CD14-positive monocyte (primary cell): Measurements from ENCODE around the gene ETS1. TPM values are rescaled to one million over a fixed set of nuclear protein-coding genes. Genes with fewer than 3 reads are reported as not detected.
A peak's percentile ranks its signal among the peaks of the same experiment; 100 is the strongest.

ENCODE experiments used
- DNase-seq, 3 donors: peaks; one replicate each; pipeline ENCODE4 v3.0.0-alpha.2; 2011 to 2022
- H2AFZ ChIP-seq: 2 replicates; pipeline ENCODE4 v1.6.0; 2012; ENCODE audit warnings: mild to moderate bottlenecking, low read depth, low read length, inconsistent platforms; ENCODE audit not compliant: insufficient read depth, poor library complexity, severe bottlenecking
- H3K27ac ChIP-seq, 2 donors: 1 replicate in 1 of 2; 2 replicates in 1 of 2; pipeline ENCODE4 v1.5.1; 2012 to 2013; ENCODE audit warnings: low read length in 2 of 2, control low read depth in 1 of 2, inconsistent platforms in 1 of 2, low read depth in 1 of 2, mild to moderate bottlenecking in 1 of 2
- H3K27me3 ChIP-seq, 2 donors: one replicate each; pipeline versions ENCODE4 v1.6.0 to v1.6.1; 2011 to 2013; ENCODE audit warnings: low read length in 2 of 2; ENCODE audit not compliant: control insufficient read depth in 2 of 2, insufficient read depth in 2 of 2
- H3K36me3 ChIP-seq, 2 donors: replicated peaks in 1 of 2; 1 replicate in 1 of 2; 2 replicates in 1 of 2; pipeline versions ENCODE4 v1.5.1 to v1.6.1; 2012 to 2013; ENCODE audit warnings: low read length in 2 of 2, control low read depth in 1 of 2, inconsistent platforms in 1 of 2, mild to moderate bottlenecking in 1 of 2; ENCODE audit not compliant: insufficient read depth in 2 of 2, control insufficient read depth in 1 of 2
- H3K4me1 ChIP-seq, 2 donors: 1 replicate in 1 of 2; 2 replicates in 1 of 2; pipeline versions ENCODE4 v1.5.1 to v1.6.1; 2012 to 2013; ENCODE audit warnings: low read length in 2 of 2, control low read depth in 1 of 2, inconsistent platforms in 1 of 2, mild to moderate bottlenecking in 1 of 2, moderate library complexity in 1 of 2; ENCODE audit not compliant: insufficient read depth in 2 of 2, control insufficient read depth in 1 of 2
- H3K4me2 ChIP-seq: replicated peaks from 2 replicates; pipeline ENCODE3; 2012; ENCODE audit warnings: low read length, moderate library complexity, mild to moderate bottlenecking; ENCODE audit not compliant: poor library complexity, severe bottlenecking; ENCODE audit errors: extremely low read depth
- H3K4me3 ChIP-seq, 3 experiments: fragments of 200-600 bp in 1 of 3; sonication (generic) in 1 of 3; replicated peaks in 1 of 3; 1 replicate in 2 of 3; 2 replicates in 1 of 3; pipeline ENCODE4 v1.5.1; 2011 to 2013; ENCODE audit warnings: low read length in 3 of 3, mild to moderate bottlenecking in 3 of 3, control low read depth in 2 of 3, low read depth in 2 of 3, inconsistent platforms in 1 of 3, moderate library complexity in 1 of 3
- H3K79me2 ChIP-seq: 2 replicates; pipeline ENCODE4 v1.6.0; 2012; ENCODE audit warnings: mild to moderate bottlenecking, control low read depth, inconsistent platforms, low read length, moderate library complexity; ENCODE audit not compliant: insufficient read depth
- H3K9ac ChIP-seq: 2 replicates; pipeline ENCODE4 v1.6.0; 2017; ENCODE audit warnings: low read length, mild to moderate bottlenecking; ENCODE audit not compliant: insufficient read depth, poor library complexity, severe bottlenecking
- H3K9me3 ChIP-seq, 2 donors: replicated peaks in 1 of 2; 1 replicate in 1 of 2; 2 replicates in 1 of 2; pipeline versions ENCODE4 v1.5.1 to v1.6.1; 2012 to 2013; ENCODE audit warnings: low read length in 2 of 2, control low read depth in 1 of 2; ENCODE audit not compliant: control insufficient read depth in 1 of 2, insufficient read depth in 1 of 2
- H4K20me1 ChIP-seq: 2 replicates; pipeline ENCODE4 v1.6.0; 2012; ENCODE audit warnings: mild to moderate bottlenecking, low read length, control low read depth, moderate library complexity; ENCODE audit not compliant: insufficient read depth
- H3K27ac Mint-ChIP-seq, 7 donors: one replicate each; pipeline ENCODE4 v1.8.0; 2020; ENCODE audit warnings: mild to moderate bottlenecking in 7 of 7, mixed read lengths in 7 of 7, moderate library complexity in 6 of 7, inconsistent platforms in 2 of 7
- H3K27me3 Mint-ChIP-seq, 3 donors: one replicate each; pipeline ENCODE4 v1.8.0; 2021 to 2022; ENCODE audit warnings: low read depth in 3 of 3, mild to moderate bottlenecking in 3 of 3, mixed read lengths in 3 of 3, moderate library complexity in 3 of 3, inconsistent platforms in 1 of 3
- H3K36me3 Mint-ChIP-seq, 2 donors: one replicate each; pipeline ENCODE4 v1.8.0; 2020; ENCODE audit warnings: mixed read lengths in 2 of 2, inconsistent platforms in 1 of 2, mild to moderate bottlenecking in 1 of 2
- H3K4me1 Mint-ChIP-seq: one replicate; pipeline ENCODE4 v1.8.0; 2020; ENCODE audit warnings: mild to moderate bottlenecking, mixed read lengths
- H3K4me3 Mint-ChIP-seq, 2 donors: one replicate each; pipeline ENCODE4 v1.8.0; 2020; ENCODE audit warnings: mild to moderate bottlenecking in 2 of 2, mixed read lengths in 2 of 2, moderate library complexity in 1 of 2
- H3K9me3 Mint-ChIP-seq, 7 donors: one replicate each; pipeline ENCODE4 v1.8.0; 2020 to 2022; ENCODE audit warnings: mixed read lengths in 7 of 7, mild to moderate bottlenecking in 6 of 7, moderate library complexity in 6 of 7, inconsistent platforms in 2 of 7
- WGBS: methylation state at CpG from one replicate; pipeline ENCODE4 v1.1.5; 2013; ENCODE audit warnings: missing lambda C conversion rate; ENCODE audit not compliant: insufficient coverage; 5-methylcytosine and 5-hydroxymethylcytosine counted together
- intact Hi-C, 2 donors: fragments of 100-400 bp; cut with micrococcal nuclease; formaldehyde crosslinking; loops; one replicate each; pipeline versions ENCODE4 v1.15.0 to v1.15.1; 2023
- polyA plus RNA-seq, 3 donors: library from polyadenylated mRNA; depleted of rRNA in 1 of 3; unstranded in 2 of 3; stranded (reverse) in 1 of 3; fragments of 300-500 nt in 2 of 3; fragments of >200 nt in 1 of 3; fragmentation: Illumina TruSeq in 2 of 3; gene quantifications; 1 replicate in 2 of 3; 2 replicates in 1 of 3; pipeline ENCODE4 v1.2.3, GENCODE V29; 2012 to 2021
- TF ChIP-seq, protein P1 (sequence below): fragments of 200-600 bp; IDR thresholded peaks from one replicate; pipeline ENCODE4 v1.8.0; 2022; ENCODE audit warnings: antibody characterized with exemption, mild to moderate bottlenecking

ETS1 gene
- polyA plus RNA-seq, 3 donors, result 0.67 to 1.6 (median 1.6) TPM

DNA sequence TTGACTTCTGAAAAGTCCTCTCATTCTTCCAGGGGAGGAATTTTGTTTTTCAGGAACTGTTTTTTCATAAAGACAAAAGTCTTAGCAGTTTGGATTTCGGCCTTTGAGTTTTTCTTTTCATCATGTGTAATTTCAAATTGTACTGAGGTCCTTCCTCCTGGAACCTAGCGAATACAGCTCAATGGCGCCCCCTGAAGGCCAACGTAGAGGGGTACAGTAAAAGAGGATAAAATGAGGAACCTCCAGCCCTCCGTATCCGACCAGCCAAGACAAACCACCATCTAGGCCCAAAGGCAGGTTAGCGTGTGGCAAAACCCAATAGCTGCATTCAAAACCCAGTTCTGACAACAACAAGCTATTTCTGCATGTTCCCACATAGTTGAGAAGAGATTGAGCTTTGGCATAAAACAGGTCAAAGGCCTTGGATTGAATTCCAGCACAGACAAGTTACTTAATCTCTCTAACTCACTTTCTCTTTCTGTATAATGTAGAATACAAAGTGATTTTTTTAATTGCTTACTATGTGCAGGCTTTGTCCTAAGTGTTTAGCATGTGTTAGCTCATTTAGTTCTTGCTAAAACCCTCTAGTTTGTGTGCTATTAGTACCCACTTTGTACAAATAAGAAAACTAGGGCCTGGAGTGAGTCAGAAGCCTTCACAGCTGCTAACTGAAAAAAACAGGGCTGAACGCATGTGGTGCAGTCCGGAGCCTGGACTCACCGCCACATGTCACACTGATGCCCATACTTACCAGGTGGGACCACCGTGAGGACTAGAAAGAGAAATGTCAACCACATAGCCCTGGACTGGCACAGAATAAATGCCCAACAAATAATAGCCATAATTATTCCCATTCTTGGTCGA, 43.2 kb upstream of the ETS1 start:
- Histone ChIP-seq H3K36me3 (no peaks in the 10 kb centered on the region), H3K27ac (peak overlapping the region in 1 of 2 donors; percentile 37), H3K27me3 (no peaks in the 10 kb centered on the region), H3K79me2 (no peaks in the 10 kb centered on the region), H2AFZ (peak overlapping the region; percentile 69), H3K4me1 (peaks cover 5 to 9% of the 10 kb centered on the region in 2 donors), H3K4me2 (peak overlapping the region; percentile 53), H4K20me1 (no peaks in the 10 kb centered on the region), H3K4me3 (peak overlapping the region in 1 of 3 experiments; percentile 42), H3K9me3 (no peaks in the 10 kb centered on the region), H3K9ac (no peak overlapping the region)
- TF ChIP-seq, protein P1, sequence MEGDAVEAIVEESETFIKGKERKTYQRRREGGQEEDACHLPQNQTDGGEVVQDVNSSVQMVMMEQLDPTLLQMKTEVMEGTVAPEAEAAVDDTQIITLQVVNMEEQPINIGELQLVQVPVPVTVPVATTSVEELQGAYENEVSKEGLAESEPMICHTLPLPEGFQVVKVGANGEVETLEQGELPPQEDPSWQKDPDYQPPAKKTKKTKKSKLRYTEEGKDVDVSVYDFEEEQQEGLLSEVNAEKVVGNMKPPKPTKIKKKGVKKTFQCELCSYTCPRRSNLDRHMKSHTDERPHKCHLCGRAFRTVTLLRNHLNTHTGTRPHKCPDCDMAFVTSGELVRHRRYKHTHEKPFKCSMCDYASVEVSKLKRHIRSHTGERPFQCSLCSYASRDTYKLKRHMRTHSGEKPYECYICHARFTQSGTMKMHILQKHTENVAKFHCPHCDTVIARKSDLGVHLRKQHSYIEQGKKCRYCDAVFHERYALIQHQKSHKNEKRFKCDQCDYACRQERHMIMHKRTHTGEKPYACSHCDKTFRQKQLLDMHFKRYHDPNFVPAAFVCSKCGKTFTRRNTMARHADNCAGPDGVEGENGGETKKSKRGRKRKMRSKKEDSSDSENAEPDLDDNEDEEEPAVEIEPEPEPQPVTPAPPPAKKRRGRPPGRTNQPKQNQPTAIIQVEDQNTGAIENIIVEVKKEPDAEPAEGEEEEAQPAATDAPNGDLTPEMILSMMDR, result peak; percentile 86
- intact Hi-C loops, result loop anchor here (5.0 to 10.0 kb wide), 4 partner anchors 108 to 456 kb away; no protein-coding TSS in a partner anchor
- Mint-ChIP-seq H3K27ac (peak overlapping the region in 5 of 7 donors; percentile 26 to 82 (median 70)), H3K36me3 (no peaks in the 10 kb centered on the region), H3K9me3 (no peaks in the 10 kb centered on the region), H3K4me3 (peak overlapping the region; percentile 52 to 80), H3K4me1 (peaks cover 13% of the 10 kb centered on the region), H3K27me3 (peaks cover 0 to 3% (median 2%) of the 10 kb centered on the region in 3 donors)
- peak; percentile 81 to 89 (median 89) for DNase-seq
- WGBS, result 64% methylated on average over 3 of the region's 12 CpGs

DNA sequence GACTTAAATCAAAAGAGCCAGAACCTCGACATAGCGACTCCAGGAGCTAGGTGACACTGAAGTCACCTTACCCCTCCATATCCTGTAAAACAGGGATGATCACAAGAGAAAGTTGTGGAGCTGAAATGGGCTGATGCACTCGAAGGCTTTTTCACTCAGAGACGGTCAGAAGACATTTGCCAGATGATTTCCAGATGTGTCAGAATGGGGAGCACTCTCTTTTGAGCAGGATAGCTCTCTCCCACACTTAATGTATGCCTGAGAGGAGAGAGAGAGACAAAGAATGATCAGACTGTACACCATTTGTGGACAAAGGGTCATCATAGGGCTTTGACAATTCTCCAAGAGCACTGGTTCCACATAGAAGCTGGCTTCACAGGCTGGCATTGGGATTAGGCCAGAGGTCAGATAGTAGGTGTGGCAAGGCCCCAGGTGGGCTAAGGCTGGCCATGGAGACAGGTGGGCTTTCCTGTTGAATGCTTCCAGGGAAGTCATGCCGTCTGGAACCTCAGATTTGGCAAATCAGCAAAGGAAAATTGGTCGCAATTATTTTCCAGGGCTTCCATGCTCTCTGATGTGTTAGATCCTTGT, 42.3 kb upstream of the ETS1 start:
- H3K27ac Mint-ChIP-seq, result no peak overlapping the region
- H3K27me3 ChIP-seq, result no peaks in the 10 kb centered on the region
- H3K4me1 Mint-ChIP-seq, result peaks cover 23% of the 10 kb centered on the region
- no peak overlapping the region for H3K27ac ChIP-seq
- WGBS, result 71% methylated on average over 1 of the region's 6 CpGs
- no peak overlapping the region for H3K4me3 ChIP-seq
- no peaks in the 10 kb centered on the region for H3K36me3 Mint-ChIP-seq
- H3K4me3 Mint-ChIP-seq, result no peak overlapping the region
- intact Hi-C loops, result loop anchor here (5.0 to 10.0 kb wide), 7 partner anchors 42 to 465 kb away; partner anchors contain the start of gene ETS1 (in 1 of the 2)
- no peaks in the 10 kb centered on the region for H3K9me3 ChIP-seq
- H3K4me2 ChIP-seq, result no peak overlapping the region
- no peaks in the 10 kb centered on the region for H3K36me3 ChIP-seq
- DNase-seq, result no peak
- H3K9ac ChIP-seq, result no peak overlapping the region
- no peak overlapping the region for H2AFZ ChIP-seq
- peaks cover 13 to 19% of the 10 kb centered on the region in 2 donors for H3K4me1 ChIP-seq
- no peaks in the 10 kb centered on the region for H3K9me3 Mint-ChIP-seq
- H3K79me2 ChIP-seq, result no peaks in the 10 kb centered on the region
- H4K20me1 ChIP-seq, result no peaks in the 10 kb centered on the region
- TF ChIP-seq, protein P1, result no peak
- peaks cover 1 to 3% (median 2%) of the 10 kb centered on the region in 3 donors for H3K27me3 Mint-ChIP-seq
